ENCODE measurements around the gene RPRD1B. TPM values are rescaled to one million over a fixed set of nuclear protein-coding genes. Genes with fewer than 3 reads are reported as not detected.
A peak's percentile ranks its signal among the peaks of the same experiment; 100 is the strongest.

The RPRD1B gene
- polyA plus RNA-seq, 3 donors: 3.6 to 12.3 (median 4.7) TPM

DNA sequence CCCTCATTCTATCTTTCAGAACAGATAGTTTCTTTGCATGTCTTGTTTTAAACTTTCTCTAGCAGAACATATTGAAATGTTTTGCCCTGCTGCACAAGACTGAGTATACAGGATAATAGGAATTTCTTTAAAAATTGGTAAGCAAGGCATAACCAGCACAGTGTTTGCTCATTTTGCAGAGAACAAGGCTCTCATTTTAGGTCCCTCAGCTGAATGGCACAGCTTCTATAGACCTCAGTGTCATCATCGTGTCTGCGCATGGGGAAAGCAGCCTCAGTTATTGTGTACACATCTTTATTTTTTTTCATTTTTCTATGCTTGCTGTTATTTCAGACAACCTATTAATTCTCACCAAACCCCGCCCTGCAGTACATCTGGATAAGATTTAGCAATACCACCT, 36.0 kb upstream of the RPRD1B start:
- no peak overlapping the region for H3K4me2 ChIP-seq (replicated peaks; ENCODE audit: extremely low read depth, low read length, poor library complexity, severe bottlenecking)
- H3K9me3 ChIP-seq (replicated peaks in 1 of 2; ENCODE audit: control insufficient read depth in 1 of 2, insufficient read depth in 1 of 2, low read length in 2 of 2): no peaks in the 10 kb centered on the region
- no peaks in the 10 kb centered on the region for H3K27me3 ChIP-seq (ENCODE audit: control insufficient read depth in 2 of 2, insufficient read depth in 2 of 2, low read length in 2 of 2)
- Mint-ChIP-seq H3K27ac (peak overlapping the region in 1 of 7 donors; percentile 60), H3K36me3 (peaks cover 84 to 92% of the 10 kb centered on the region in 2 donors), H3K4me1 (peaks cover 7% of the 10 kb centered on the region), H3K4me3 (no peak overlapping the region), H3K9me3 (no peaks in the 10 kb centered on the region), H3K27me3 (ENCODE audit: low read depth in 3 of 3) (no peaks in the 10 kb centered on the region)
- H3K79me2 ChIP-seq (ENCODE audit: insufficient read depth, low read length): no peaks in the 10 kb centered on the region
- H3K9ac ChIP-seq (ENCODE audit: insufficient read depth, low read length, poor library complexity, severe bottlenecking): no peak overlapping the region
- no peak overlapping the region for H3K27ac ChIP-seq (ENCODE audit: low read depth in 1 of 2, low read length in 2 of 2)
- no peak for DNase-seq
- no peak overlapping the region for H3K4me3 ChIP-seq (replicated peaks in 1 of 3; ENCODE audit: low read depth in 2 of 3, low read length in 3 of 3)
- H4K20me1 ChIP-seq (ENCODE audit: insufficient read depth, low read length): no peaks in the 10 kb centered on the region
- H3K4me1 ChIP-seq (ENCODE audit: control insufficient read depth in 1 of 2, insufficient read depth in 2 of 2, low read length in 2 of 2): no peaks in the 10 kb centered on the region
- peaks cover 71 to 94% of the 10 kb centered on the region in 2 donors for H3K36me3 ChIP-seq (replicated peaks in 1 of 2; ENCODE audit: control insufficient read depth in 1 of 2, insufficient read depth in 2 of 2, low read length in 2 of 2)
- 100% methylated on average over 2 of the region's 3 CpGs for WGBS (ENCODE audit: insufficient coverage)
- H2AFZ ChIP-seq (ENCODE audit: insufficient read depth, low read depth, low read length, poor library complexity, severe bottlenecking): no peak overlapping the region
- TF ChIP-seq CTCF (IDR thresholded peaks at IDR 0.05): no peak
- intact Hi-C loops (cut with micrococcal nuclease): loop anchor here in 1 of 2 donors (10.0 kb wide), 1 partner anchor 433 kb away; no protein-coding TSS in a partner anchor

- Histone ChIP-seq H3K4me3 (replicated peaks in 1 of 3; ENCODE audit: low read depth in 2 of 3, low read length in 3 of 3) (no peak overlapping the region), H3K27ac (ENCODE audit: low read depth in 1 of 2, low read length in 2 of 2) (no peak overlapping the region), H3K4me1 (ENCODE audit: control insufficient read depth in 1 of 2, insufficient read depth in 2 of 2, low read length in 2 of 2) (no peaks in the 10 kb centered on the region), H3K36me3 (replicated peaks in 1 of 2; ENCODE audit: control insufficient read depth in 1 of 2, insufficient read depth in 2 of 2, low read length in 2 of 2) (peaks cover 80 to 100% of the 10 kb centered on the region in 2 donors), H4K20me1 (ENCODE audit: insufficient read depth, low read length) (no peaks in the 10 kb centered on the region), H3K9me3 (replicated peaks in 1 of 2; ENCODE audit: control insufficient read depth in 1 of 2, insufficient read depth in 1 of 2, low read length in 2 of 2) (no peaks in the 10 kb centered on the region), H3K4me2 (replicated peaks; ENCODE audit: extremely low read depth, low read length, poor library complexity, severe bottlenecking) (no peak overlapping the region), H3K27me3 (ENCODE audit: control insufficient read depth in 2 of 2, insufficient read depth in 2 of 2, low read length in 2 of 2) (no peaks in the 10 kb centered on the region), H2AFZ (ENCODE audit: insufficient read depth, low read depth, low read length, poor library complexity, severe bottlenecking) (no peak overlapping the region), H3K9ac (ENCODE audit: insufficient read depth, low read length, poor library complexity, severe bottlenecking) (no peak overlapping the region), H3K79me2 (ENCODE audit: insufficient read depth, low read length) (no peaks in the 10 kb centered on the region)
- intact Hi-C loops (cut with micrococcal nuclease): loop anchor here in 1 of 2 donors (10.0 kb wide), 1 partner anchor 435 kb away; no protein-coding TSS in a partner anchor
- no peak for TF ChIP-seq CTCF (IDR thresholded peaks at IDR 0.05)
- Mint-ChIP-seq H3K27ac (peak overlapping the region in 4 of 7 donors; percentile 2 to 68 (median 28)), H3K9me3 (no peaks in the 10 kb centered on the region), H3K36me3 (peaks cover 83 to 94% of the 10 kb centered on the region in 2 donors), H3K4me1 (peaks cover 3% of the 10 kb centered on the region), H3K27me3 (ENCODE audit: low read depth in 3 of 3) (no peaks in the 10 kb centered on the region), H3K4me3 (no peak overlapping the region)
- 71% methylated on average over 12 of the region's 15 CpGs for WGBS (ENCODE audit: insufficient coverage)
- DNase-seq: peak in 2 of 3 donors; percentile 12 to 21
Observed at GRCh38 chr20:37999526-38000263, 33.9 kb upstream of the RPRD1B start.
